ENCODE measurements around the gene ZNRF3.

- no peak for TF ChIP-seq POLR2A (IDR thresholded peaks at IDR 0.05)
- no peak for TF ChIP-seq CTCF (IDR thresholded peaks at IDR 0.05)
Measured at GRCh38 chr22:29093030-29093429, 209.7 kb downstream of the ZNRF3 start.
